ENCODE measurements around the gene BICD2.

The BICD2 gene

DNA sequence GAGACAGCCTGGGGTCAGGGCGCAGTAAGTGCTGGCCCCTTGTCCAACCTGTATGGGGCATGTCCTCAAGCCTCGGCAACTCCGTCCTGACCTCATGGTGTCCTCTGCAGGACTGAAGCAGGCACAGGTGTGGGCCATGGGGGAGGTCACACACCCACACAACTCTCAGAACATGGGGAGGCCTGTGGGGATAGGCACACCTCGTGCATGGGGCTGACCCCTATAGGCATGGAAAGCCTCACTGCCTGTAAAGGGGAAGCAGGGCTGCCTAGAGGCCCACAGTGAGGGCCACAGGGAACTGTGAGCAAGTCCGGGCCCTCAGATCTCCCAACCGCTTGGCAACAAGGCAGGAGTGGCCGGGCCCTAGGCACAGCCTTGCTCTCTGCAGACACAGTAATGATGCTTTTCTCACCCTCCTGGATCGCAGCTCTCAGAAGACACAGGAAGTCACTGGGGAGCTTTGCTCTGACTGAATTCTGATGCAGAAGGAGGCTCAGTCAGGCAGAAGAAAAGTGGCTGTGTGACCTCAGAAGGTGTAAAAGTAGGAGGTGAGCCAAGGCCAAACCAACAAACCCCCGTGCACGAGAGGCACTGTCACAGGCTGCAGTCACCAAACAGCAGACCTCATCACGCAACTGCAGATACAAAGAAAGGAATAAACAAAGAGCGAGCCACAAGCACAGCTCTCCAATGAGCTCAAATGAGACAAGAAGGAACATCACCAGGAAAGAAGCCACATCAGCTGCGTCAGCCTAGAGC, 100.1 kb downstream of the BICD2 start:
- no peak for DNase-seq

GRCh38 chr9:92663951-92664350, 100.7 kb downstream of the BICD2 start:
- DNase-seq, result no peak

GRCh38 chr9:92663126-92663525, 101.5 kb downstream of the BICD2 start:
- DNase-seq, result no peak

DNA sequence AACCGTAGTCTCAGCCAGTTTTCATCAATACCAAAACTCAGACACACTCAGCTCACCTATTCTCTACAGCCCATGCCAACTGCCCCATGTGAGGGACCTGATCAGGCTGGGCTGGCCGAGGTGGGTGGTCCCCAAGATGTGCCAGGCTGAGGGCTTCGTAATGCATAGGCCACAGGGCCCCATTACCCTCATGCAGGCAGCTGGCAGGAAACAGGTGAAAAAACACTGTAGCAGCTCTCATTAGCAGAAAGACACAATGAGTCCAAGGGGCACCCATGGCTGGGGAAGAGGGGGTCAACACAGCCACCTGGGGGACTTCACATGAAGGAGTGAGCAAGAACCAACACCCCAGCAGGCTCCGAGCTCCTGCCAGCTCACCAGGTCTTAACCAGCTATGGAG, 102.9 kb downstream of the BICD2 start:
- DNase-seq, result no peak
